ENCODE measurements around the gene SYT2. TPM values are rescaled to one million over a fixed set of nuclear protein-coding genes. Genes with fewer than 3 reads are reported as not detected.
"Not testable (repeated sequence)": the region's sequence is repeated elsewhere in the genome, so short reads cannot be mapped to it uniquely, and the experiment has no call there.

SYT2 gene
- total RNA-seq, 1 experiment from 2014 or later = not detected

GRCh38 chr1:202750761-202751160, 40.5 kb upstream of the SYT2 start:
- DNase-seq = no peak
- Mint-ChIP-seq H3K27me3 (ENCODE audit: unreplicated experiment) (no peaks in the 10 kb centered on the region), H3K4me3 (ENCODE audit: low read depth, unreplicated experiment) (no peak overlapping the region), H3K36me3 (ENCODE audit: insufficient read depth, unreplicated experiment) (peaks cover 56% of the 10 kb centered on the region), H3K27ac (ENCODE audit: unreplicated experiment) (no peak overlapping the region), H3K9me3 (ENCODE audit: low read depth, unreplicated experiment) (no peaks in the 10 kb centered on the region), H3K4me1 (ENCODE audit: low read depth, unreplicated experiment) (no peaks in the 10 kb centered on the region)
- CTCF ChIA-PET = interaction anchor here (1.0 kb wide), 1 partner anchor 102 kb away, joined by 3 read pairs; no protein-coding TSS in a partner anchor
- BruUV-seq (replicated peaks) = no TSS peak
- TF ChIP-seq, protein P1, sequence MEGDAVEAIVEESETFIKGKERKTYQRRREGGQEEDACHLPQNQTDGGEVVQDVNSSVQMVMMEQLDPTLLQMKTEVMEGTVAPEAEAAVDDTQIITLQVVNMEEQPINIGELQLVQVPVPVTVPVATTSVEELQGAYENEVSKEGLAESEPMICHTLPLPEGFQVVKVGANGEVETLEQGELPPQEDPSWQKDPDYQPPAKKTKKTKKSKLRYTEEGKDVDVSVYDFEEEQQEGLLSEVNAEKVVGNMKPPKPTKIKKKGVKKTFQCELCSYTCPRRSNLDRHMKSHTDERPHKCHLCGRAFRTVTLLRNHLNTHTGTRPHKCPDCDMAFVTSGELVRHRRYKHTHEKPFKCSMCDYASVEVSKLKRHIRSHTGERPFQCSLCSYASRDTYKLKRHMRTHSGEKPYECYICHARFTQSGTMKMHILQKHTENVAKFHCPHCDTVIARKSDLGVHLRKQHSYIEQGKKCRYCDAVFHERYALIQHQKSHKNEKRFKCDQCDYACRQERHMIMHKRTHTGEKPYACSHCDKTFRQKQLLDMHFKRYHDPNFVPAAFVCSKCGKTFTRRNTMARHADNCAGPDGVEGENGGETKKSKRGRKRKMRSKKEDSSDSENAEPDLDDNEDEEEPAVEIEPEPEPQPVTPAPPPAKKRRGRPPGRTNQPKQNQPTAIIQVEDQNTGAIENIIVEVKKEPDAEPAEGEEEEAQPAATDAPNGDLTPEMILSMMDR (IDR thresholded peaks at IDR 0.05; ENCODE audit: unreplicated experiment) = no peak
- intact Hi-C loops (cut with micrococcal nuclease; ENCODE audit: unreplicated experiment) = loop anchor here (2.0 to 5.0 kb wide), 2 partner anchors 102 to 247 kb away; no protein-coding TSS in a partner anchor

GRCh38 chr1:202750024-202750423, 39.8 kb upstream of the SYT2 start:
- CTCF ChIA-PET = no interaction called here

DNA sequence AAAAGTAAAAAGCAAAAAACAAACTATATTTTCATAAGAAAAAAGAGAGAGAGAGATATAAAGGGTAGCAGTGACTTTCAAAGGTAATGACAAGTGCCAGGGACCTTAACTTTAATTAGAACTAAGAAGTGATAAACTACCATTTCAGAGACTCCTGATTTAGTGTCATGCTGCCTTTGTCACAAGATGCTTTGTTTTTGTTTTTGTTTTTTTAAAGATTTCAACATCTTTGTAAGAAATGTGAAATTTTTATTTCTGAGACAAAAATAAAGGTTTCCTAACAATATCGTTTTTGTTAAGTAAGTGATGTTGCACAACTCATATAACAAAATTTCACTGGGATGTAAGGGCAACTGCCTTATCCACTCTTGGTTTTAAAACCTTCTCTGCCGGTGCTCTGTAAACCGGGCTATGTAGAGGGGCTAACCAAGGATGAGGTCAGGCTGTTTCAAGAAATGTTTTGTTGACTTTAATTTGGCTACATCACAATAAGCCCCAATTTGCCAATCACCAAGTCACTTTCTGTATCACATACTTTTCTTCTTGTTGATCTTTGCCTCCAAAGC, 35.2 kb upstream of the SYT2 start:
- Mint-ChIP-seq H3K9me3 (ENCODE audit: low read depth, unreplicated experiment) (peaks cover 2% of the 10 kb centered on the region), H3K36me3 (ENCODE audit: insufficient read depth, unreplicated experiment) (peaks cover 69% of the 10 kb centered on the region), H3K4me3 (ENCODE audit: low read depth, unreplicated experiment) (no peak overlapping the region), H3K27me3 (ENCODE audit: unreplicated experiment) (no peaks in the 10 kb centered on the region), H3K4me1 (ENCODE audit: low read depth, unreplicated experiment) (no peaks in the 10 kb centered on the region), H3K27ac (ENCODE audit: unreplicated experiment) (no peak overlapping the region)
- BruUV-seq (replicated peaks) = no TSS peak
- TF ChIP-seq, protein P1 (IDR thresholded peaks at IDR 0.05; ENCODE audit: unreplicated experiment) = no peak
- intact Hi-C loops (cut with micrococcal nuclease; ENCODE audit: unreplicated experiment) = no loop called here
- CTCF ChIA-PET = no interaction called here
- DNase-seq = no peak

More at GRCh38 chr1:202750024-202750423, 39.8 kb upstream of the SYT2 start:
- Mint-ChIP-seq H3K9me3 (ENCODE audit: low read depth, unreplicated experiment) (no peaks in the 10 kb centered on the region), H3K4me3 (ENCODE audit: low read depth, unreplicated experiment) (no peak overlapping the region), H3K4me1 (ENCODE audit: low read depth, unreplicated experiment) (no peaks in the 10 kb centered on the region), H3K27ac (ENCODE audit: unreplicated experiment) (no peak overlapping the region), H3K36me3 (ENCODE audit: insufficient read depth, unreplicated experiment) (peaks cover 59% of the 10 kb centered on the region), H3K27me3 (ENCODE audit: unreplicated experiment) (no peaks in the 10 kb centered on the region)
- no peak for DNase-seq
- intact Hi-C loops (cut with micrococcal nuclease; ENCODE audit: unreplicated experiment) = loop anchor here (2.0 to 5.0 kb wide), 2 partner anchors 103 to 247 kb away; no protein-coding TSS in a partner anchor
- TF ChIP-seq, protein P1 (IDR thresholded peaks at IDR 0.05; ENCODE audit: unreplicated experiment) = no peak
- BruUV-seq (replicated peaks) = no TSS peak

GRCh38 chr1:202744770-202745169, 34.5 kb upstream of the SYT2 start:
- BruUV-seq (replicated peaks); H3K4me1 Mint-ChIP-seq (ENCODE audit: low read depth, unreplicated experiment); DNase-seq; H3K27ac Mint-ChIP-seq (ENCODE audit: unreplicated experiment); intact Hi-C loops (cut with micrococcal nuclease; ENCODE audit: unreplicated experiment); CTCF ChIA-PET; H3K9me3 Mint-ChIP-seq (ENCODE audit: low read depth, unreplicated experiment); H3K27me3 Mint-ChIP-seq (ENCODE audit: unreplicated experiment); H3K4me3 Mint-ChIP-seq (ENCODE audit: low read depth, unreplicated experiment): not testable (repeated sequence)
- H3K36me3 Mint-ChIP-seq (ENCODE audit: insufficient read depth, unreplicated experiment) = peaks cover 69% of the 10 kb centered on the region

GRCh38 chr1:202742496-202742895, 32.2 kb upstream of the SYT2 start:
- Mint-ChIP-seq H3K9me3 (ENCODE audit: low read depth, unreplicated experiment) (peaks cover 2% of the 10 kb centered on the region), H3K4me1 (ENCODE audit: low read depth, unreplicated experiment) (no peaks in the 10 kb centered on the region), H3K36me3 (ENCODE audit: insufficient read depth, unreplicated experiment) (peaks cover 55% of the 10 kb centered on the region), H3K4me3 (ENCODE audit: low read depth, unreplicated experiment) (no peak overlapping the region), H3K27ac (ENCODE audit: unreplicated experiment) (no peak overlapping the region), H3K27me3 (ENCODE audit: unreplicated experiment) (no peaks in the 10 kb centered on the region)
- CTCF ChIA-PET = interaction anchor here (0.7 kb wide), 1 partner anchor 33 kb away, joined by 3 read pairs; no protein-coding TSS in a partner anchor
- TF ChIP-seq, protein P1 (IDR thresholded peaks at IDR 0.05; ENCODE audit: unreplicated experiment) = no peak
- intact Hi-C loops (cut with micrococcal nuclease; ENCODE audit: unreplicated experiment) = no loop called here
- DNase-seq = no peak
- BruUV-seq (replicated peaks) = no TSS peak

Measured in Calu3 (cell line).